Hematopoietic multipotent progenitor cell treated with erythropoietin and hydrocortisone succinate and interleukin-3 and kit ligand, for 8 days (in vitro differentiated cells): ENCODE data around the gene XCR1.
"Not testable (repeated sequence)": the region's sequence is repeated elsewhere in the genome, so short reads cannot be mapped to it uniquely, and the experiment has no call there.

Source experiments
- DNase-seq: peaks from one replicate; pipeline ENCODE4 v3.0.0-alpha.2; 2015

XCR1 gene

DNA sequence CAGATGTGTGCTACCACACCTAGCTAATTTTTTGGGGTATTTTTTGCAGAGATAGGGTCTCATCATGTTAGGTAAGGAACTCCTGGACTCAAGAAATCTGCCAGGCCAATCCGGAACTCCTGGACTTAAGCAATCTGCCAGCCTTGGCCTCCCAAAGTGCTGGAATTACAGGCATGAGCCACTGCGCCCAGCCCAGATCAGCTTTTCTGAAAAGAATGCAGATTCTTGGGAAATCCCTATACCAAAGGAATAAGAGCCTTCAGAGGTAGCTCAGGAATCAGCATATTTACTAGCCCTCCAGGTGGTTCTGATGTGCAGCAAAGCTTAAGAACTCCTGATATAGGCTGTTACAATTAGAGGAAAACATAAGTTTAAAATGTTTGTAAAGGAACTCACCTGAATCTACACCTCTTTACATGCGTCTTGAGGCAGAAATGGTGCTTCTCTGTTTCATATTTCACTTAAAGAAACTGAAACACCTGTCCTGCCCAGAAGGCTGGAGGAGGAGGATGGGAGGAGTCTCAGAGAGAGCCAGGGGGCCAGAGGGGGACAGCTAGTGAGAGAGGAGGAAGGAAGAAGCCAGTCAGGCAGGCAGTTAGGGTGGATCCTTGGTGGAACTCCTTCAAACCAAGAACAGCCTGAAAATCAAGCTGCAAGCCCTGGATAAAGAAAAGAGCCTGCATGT lies at the start of gene XCR1:
Gene XCR1 (minus strand): TSS at position 463 of the 685 bp plus-strand sequence. CDS start 5,536 bp downstream, outside the sequence.
- DNase-seq = no peak

DNA sequence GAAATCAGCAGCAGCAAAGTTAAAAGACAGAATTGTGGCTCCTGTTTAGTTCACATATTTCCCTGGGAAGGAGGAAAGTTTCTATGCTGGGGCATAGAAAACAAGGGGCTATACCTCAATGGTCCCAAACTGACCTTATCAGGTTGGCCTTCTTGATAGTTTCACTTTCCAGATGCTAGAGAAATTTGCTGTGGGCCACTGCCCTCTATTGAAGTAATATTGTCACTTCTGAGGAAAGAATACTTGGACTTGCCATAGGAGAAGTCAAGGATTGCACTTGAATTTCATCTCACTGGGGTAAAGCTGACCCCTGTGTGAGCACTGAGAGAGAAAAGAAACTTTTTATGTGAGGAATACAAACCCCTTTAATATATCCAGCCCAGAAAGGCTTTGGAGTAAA lies 49.3 kb upstream of the XCR1 start:
- DNase-seq = peak; percentile 31

- DNase-seq = no peak
These were observed 48.5 kb upstream of the XCR1 start for GRCh38 chr3:46075816-46076215.

GRCh38 chr3:46071222-46071858 lies 44.1 kb upstream of the XCR1 start:
- DNase-seq = no peak

GRCh38 chr3:46070595-46071093 lies 43.4 kb upstream of the XCR1 start:
- no peak for DNase-seq

- DNase-seq = no peak
These were observed 41.2 kb upstream of the XCR1 start for GRCh38 chr3:46068501-46068900.

- no peak for DNase-seq
These were observed 40.1 kb upstream of the XCR1 start for GRCh38 chr3:46067401-46067800.

DNA sequence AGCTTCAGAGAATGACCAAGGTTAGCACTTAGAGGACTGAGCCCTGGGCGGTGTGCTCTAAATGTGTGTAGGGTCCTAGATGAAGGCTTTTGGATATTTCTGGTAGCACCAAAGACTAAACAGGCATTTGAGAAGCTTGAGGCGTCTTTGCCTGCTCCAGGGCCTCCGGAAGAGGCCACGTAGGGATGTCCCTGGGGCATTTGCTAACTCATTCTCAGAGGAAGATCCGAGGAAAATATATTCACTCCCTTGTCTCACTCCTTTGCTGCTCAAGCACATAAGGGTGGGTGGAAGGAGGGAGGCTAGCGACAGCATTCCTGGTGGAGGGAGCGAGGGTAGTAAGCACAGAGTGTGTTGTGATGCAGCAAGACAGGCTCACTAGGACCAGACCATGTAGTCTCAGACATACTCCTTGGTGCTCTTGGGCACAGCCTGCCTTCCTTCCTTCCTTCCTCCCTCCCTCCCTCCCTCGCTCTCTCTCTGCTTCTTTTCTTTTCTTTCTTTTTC lies 38.5 kb upstream of the XCR1 start:
- DNase-seq = no peak

DNA sequence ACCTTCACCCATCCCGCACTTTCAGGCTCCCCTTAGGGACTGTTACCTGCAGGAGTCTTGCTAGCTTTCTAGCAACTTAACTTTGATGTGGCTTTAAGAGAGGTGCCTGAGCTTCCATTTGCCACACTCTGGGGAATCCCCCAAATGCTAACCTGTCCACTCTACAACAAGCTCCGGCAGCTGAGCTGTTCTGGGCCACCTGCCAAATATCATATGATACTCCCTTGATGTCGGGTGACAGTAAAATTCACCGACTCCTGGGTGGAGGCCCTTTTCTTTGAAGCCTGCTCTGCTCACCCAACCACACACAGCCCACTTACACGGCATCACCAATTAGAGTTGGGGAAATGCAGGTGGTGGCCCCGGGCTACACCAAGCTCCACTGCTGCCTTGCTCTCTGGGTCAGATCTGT lies 38.0 kb upstream of the XCR1 start:
- peak; percentile 62 for DNase-seq

DNA sequence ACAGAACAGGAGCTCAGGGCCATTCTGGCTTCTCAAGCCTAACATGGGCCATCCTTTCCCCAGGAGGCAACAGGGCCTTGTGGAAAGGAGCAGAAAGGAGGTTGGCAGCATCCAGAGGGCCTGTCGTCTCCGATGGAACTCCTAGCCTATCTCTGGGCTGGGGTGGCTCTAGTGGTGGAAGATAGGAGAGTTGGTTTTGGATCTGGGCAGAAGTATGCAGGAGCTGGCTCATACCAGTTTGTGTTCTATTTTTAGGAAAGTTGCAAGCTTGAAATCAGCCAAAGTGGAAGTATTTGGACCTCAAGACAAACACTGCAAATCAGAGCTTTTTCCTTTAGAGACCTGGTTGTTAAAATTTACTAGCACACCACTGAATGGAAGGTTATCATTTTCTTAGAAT lies 35.4 kb upstream of the XCR1 start:
- no peak for DNase-seq

- no peak for DNase-seq
These were observed 34.6 kb upstream of the XCR1 start for GRCh38 chr3:46061887-46062286.

DNA sequence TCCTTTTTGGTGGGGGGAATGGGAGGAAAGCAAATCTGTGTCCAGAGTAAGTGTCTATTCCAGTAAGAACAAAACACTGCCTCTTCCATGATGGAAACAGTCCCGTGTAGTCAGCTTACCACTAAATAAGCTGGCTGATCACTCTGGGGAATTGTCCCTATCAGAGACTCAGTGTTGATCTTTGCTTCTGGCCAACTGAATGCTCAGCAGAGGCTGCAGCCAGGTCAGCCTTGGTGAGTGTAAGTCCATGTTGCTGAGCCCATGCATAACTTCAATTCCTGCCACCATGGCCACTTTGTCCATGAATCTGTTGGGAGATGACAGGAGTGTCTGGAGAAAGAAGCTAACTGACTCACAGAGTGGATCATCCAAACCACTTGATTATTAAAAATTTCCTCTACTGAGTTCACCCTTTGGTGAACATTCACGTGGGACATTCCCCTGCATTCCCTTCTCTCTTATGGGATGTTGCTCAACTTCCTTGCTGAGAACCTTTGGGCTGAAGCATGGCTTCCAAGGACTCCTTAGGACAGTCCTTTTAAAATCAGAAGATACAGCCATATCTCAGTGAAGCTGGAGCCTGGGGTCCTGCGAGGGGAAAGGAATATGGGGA lies 33.9 kb upstream of the XCR1 start:
- DNase-seq = no peak

DNA sequence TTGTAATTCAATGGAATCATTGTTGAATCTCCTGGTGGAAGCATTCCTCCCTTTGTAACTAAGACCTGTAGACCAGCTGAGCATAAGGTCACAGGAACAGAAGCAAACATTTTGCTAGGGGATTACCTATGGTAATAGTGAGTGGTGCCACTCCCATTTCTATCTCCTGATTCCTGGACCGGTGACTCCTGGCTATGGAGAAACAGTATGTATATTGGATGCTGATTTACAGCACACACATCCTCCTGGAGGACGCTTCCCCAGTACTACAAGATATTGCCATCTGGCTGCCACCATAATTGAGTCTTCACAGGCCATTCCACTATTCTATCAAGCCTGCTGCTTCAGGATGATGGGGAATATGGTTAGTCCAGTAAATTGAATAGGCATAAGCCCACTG lies 33.3 kb upstream of the XCR1 start:
- DNase-seq = no peak

DNA sequence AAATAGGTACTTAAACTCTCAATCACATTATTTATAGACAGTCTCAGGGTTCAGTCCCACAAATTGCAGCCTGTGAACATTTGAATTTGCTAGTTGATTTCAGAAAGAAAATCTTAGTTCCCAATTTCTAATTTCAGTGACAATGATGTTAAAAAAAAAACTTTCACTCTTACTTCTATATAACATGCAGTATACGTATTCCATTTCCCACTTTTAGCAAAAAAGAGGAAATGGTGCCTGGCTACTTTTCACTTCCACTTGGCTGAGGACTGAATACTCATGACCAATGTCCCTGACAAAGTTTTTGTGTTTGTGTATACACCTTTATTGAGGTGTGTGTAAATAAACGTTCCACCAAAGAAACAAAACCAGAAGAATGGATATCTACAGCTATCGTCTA lies 32.1 kb upstream of the XCR1 start:
- no peak for DNase-seq

- no peak for DNase-seq
These were observed 31.7 kb upstream of the XCR1 start for GRCh38 chr3:46058981-46059380.

DNA sequence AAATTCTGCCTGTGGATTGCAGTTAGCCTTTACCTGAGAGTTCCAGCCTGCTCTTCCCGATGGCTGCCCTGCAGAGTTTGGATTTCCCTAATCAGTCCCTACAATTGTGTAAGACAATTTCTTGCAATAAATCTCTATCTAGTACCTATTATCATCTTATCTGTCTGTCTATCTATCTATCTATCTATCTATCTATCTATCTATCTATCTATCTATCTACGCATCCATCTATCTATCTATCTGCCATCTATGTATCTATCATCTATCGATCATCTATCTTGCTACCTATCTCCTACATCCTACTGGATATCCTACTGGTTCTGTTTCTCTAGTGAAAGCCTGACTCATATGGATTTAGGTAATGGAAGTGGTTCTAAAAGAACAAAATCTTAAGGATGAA lies 30.4 kb upstream of the XCR1 start:
- DNase-seq = no peak

GRCh38 chr3:46056686-46057085 lies 29.4 kb upstream of the XCR1 start:
- DNase-seq = no peak

GRCh38 chr3:46053761-46054515 lies 26.7 kb upstream of the XCR1 start:
- DNase-seq = not testable (repeated sequence)

DNA sequence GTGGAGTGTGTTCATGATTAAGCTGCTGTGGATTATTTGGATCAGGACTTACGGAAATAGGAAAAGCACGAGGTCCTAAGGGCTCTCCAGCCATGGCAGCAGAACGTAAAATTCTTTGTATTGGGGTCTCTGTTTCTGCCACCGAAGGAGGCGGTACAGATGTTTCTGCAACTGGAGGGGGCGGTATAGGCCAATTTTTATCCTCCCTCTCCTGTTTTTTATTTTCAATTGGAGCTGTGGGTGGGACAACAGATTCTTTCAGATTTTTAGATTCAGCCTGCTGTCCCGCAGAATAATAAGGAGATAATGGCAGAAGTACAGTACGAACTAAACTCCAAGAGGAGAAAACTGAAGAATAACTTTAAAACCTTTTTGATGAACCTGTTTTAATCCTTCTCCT lies 26.0 kb upstream of the XCR1 start:
- not testable (repeated sequence) for DNase-seq

DNA sequence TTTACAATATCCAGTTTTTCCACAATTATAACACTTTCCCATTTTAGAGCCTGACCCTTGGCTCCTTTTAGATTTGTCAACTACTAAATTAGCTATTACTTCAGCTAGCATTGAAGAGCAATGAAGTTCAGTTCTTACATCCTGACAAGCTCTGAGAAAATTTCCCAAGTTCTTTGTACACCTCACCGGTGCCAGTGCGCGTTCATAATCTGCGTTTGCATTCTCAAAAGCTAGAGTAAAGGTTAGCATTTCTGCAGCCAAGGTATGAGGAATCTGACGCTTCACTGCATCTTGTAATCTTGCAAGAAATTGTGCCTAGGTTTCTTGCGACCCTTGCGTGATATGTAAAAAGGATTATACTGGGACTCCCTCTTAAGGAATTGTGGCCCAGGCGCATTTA lies 25.2 kb upstream of the XCR1 start:
- no peak for DNase-seq

DNA sequence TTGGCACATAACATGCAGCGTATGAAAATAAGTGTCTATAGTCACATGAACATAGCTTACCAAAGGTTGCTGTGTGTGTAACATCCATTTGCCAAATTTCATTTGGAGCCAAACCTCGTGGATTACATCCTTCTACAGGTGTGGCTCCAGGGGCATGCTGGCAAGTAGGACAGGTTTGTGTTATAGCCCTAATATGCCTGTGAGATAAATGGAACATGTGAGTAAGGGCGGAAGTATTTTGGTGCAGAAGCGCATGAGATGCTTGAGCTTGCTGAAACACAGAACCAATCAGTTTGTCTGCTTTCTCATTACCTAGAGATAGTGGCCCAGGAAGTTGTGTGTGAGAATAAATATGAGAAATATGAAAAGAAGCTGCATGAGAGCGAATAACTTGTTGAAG lies 21.8 kb upstream of the XCR1 start:
- DNase-seq = no peak

DNA sequence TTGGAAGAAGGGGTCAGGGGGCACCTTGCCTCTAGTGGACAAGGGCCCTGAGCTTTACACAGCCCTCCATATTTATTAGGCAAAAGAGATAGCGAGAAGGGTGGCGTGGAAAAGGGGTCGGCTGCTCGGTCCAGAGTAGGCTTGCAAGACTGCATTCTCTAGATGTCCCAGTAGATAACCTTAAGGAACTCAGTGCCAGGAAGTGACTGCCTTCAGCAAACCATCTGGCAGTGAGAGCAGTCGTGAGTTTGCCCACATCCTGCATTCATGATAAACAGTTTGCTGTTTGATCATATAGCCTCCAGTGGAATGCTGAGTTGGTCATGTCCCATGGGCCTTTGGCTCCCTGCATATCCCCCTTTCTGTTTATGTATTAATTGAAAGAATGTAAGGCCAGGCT lies 18.9 kb upstream of the XCR1 start:
- not testable (repeated sequence) for DNase-seq

GRCh38 chr3:46038916-46039315 lies 11.6 kb upstream of the XCR1 start:
- no peak for DNase-seq
